Limb (tissue), 2 donors: ENCODE measurements around the gene ILF2.
A peak's percentile ranks its signal among the peaks of the same experiment; 100 is the strongest.
"Not testable (repeated sequence)": the region's sequence is repeated elsewhere in the genome, so short reads cannot be mapped to it uniquely, and the experiment has no call there.

Source experiments
- DNase-seq, 2 donors: peaks; one replicate each; pipeline ENCODE4 v3.0.0-alpha.2; 2016; ENCODE audit errors: extremely low spot score in 2 of 2

Gene ILF2

DNA sequence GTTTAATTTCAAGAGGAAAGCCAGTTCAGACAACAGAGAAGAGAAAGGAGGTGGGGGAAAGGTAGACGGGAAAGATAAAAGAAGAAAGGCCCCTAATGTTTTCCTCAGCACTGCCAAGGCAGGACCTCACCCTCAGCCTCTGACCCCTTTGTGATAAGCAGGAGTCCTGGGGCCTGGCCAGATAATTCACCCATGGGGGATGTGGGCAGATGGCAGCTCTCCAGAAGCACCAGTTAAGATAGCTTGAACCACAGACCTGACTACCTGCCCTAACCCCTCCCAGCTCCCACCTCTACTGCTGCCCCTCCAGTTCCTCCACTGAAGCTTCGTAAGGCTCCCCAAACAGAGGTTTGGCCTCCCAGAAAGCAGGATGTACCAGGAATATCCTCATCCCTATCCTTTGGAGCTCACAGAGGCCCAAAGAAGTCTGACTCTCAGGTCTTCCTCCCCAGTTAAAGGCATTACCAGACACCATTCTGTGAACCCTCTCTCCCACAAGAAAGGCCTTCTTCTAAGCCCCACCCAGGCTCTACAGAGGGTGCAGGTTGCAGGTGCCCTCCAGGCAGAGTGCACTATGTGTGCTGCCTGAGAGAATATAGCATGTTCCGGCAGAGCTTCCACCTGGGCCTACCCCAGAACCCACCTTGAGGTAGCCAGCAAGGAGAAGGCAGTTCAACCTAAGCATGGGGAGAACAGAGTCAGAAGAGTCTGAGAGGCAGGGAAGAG, 21.5 kb downstream of the ILF2 start:
- no peak for DNase-seq

DNA sequence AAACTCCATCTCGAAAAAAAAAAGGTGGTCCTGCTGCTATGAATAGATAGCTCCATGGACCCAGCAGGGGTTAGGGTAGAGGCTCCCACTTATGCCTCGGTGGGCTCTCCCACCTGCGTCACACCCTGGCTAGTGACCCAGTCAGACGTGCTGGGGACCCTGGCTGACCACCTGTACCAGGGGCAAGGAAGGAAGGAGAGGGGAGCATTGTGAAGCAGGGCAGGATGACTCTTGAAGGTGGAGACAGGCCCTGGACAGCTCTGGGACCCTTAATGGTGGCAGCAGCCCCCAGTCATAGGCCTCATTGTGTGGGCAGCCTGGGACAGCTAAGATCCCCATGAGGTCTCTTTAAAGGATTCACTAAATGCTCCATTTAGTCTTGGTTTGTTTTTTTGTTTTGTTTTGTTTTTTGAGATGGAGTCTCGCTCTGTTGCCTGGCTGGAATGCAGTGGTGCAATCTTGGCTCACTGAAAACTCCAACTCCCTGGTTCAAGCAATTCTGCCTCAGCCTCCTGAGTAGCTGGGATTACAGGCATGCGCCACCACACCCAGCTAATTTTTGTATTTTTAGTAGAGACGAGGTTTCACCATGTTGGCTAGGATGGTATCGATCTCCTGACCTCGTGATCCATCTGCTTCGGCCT, 22.7 kb downstream of the ILF2 start:
- no peak for DNase-seq

DNA sequence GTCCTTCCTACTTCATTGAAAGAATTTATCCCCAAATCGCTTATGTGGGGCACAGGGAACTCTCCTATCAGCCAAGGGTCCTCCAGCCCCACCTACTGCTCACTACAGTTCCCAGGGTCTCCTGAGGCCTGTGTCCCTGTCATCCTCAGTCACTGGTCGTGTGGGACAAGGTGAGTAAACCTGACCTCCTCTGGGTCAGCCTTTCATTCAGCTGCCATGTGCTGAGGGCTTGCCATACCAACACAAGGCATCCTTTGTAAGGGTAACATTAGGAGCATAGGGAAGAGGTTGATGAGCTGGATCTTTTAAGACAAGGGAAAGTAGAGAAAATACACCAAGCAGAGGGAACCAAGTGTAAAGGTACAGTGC, 23.5 kb downstream of the ILF2 start:
- DNase-seq, result no peak

DNA sequence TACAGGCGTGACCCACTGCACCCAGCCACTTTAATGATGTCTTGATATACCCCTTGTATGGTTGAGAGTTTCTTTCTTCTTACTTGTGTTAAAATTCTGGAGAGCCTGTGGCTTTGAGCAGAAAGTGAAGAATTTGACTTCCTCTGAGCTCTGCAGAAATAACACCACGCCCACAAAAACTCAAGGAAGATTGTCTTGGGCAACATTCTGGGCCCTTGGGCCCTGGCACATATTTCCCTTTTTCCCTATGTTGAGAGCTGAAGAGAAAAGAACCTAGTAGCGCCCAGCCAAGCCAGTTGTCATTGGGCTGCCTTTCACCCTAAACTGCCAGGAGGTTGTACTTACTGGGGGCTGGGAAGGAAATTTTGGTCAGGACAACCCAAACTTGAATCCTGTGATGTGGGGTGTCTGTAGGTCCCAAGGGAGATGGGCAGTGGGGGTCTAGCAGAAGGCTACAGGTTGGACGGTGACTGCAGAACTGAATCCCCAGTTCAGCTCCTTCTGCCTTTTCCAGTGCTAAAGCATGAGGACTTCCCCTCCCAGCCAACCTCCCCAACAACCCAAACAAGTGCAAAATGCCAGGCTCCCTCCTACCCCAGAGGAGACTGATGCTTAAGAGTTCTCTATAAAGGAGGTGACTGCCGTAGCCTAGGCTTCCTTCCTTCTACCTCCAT, 24.0 kb downstream of the ILF2 start:
- no peak for DNase-seq

- no peak for DNase-seq
Measured at GRCh38 chr1:153643816-153644215, 27.0 kb downstream of the ILF2 start.

- DNase-seq, result no peak
Measured at GRCh38 chr1:153643100-153643499, 27.7 kb downstream of the ILF2 start.

GRCh38 chr1:153642161-153642560, 28.6 kb downstream of the ILF2 start:
- DNase-seq, result no peak

GRCh38 chr1:153640861-153641260, 29.9 kb downstream of the ILF2 start:
- no peak for DNase-seq

- not testable (repeated sequence) for DNase-seq
Measured at GRCh38 chr1:153640213-153640612, 30.6 kb downstream of the ILF2 start.

- no peak for DNase-seq
Measured at GRCh38 chr1:153639280-153639679, 31.5 kb downstream of the ILF2 start.

GRCh38 chr1:153638261-153638660, 32.5 kb downstream of the ILF2 start:
- no peak for DNase-seq

DNA sequence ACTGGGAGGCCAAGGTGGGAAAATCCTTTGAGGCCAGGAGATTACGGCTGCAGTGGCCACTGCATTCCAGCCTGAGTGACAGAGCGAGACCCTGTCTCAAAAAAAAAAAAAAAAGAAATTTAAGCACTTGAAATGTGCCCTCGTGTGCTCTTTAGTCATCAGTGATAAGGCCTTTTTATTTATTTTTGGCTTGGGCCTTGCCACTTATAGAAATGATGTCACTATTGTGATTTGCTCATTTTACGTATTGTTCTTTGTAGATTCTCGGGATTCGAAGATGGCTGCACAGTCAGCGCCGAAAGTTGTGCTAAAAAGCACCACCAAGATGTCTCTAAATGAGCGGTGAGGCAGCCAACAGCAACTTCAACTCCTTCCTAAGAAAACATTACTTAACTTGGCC, 34.5 kb downstream of the ILF2 start:
- DNase-seq, result no peak

DNA sequence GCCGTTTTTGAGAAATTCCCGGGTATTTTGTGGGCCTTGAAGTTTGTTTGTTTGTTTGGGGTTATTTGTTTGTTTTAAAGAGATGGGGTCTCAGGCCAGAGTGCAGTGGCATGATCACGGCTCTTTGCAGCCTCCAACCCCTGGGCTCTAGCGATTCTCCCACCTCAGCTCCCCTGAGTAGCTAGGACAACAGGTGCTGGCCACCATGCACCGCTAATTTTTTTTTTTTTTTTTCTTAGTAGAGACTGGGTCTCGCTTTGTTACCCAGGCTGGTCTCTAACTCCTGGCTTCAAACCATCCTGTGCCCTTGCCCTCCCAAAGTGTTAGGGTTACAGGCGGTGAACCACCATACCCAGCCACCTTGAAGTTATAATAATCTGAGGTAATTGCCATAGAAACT, 34.9 kb downstream of the ILF2 start:
- DNase-seq, result no peak

- peak; percentile 97 to 98 for DNase-seq
Measured at GRCh38 chr1:153633754-153634665, 36.8 kb downstream of the ILF2 start, which contains the start of gene CHTOP. TSS of gene CHTOP (plus strand) at chr1:153634066. CDS start at chr1:153636589, 2,523 bp downstream.

DNA sequence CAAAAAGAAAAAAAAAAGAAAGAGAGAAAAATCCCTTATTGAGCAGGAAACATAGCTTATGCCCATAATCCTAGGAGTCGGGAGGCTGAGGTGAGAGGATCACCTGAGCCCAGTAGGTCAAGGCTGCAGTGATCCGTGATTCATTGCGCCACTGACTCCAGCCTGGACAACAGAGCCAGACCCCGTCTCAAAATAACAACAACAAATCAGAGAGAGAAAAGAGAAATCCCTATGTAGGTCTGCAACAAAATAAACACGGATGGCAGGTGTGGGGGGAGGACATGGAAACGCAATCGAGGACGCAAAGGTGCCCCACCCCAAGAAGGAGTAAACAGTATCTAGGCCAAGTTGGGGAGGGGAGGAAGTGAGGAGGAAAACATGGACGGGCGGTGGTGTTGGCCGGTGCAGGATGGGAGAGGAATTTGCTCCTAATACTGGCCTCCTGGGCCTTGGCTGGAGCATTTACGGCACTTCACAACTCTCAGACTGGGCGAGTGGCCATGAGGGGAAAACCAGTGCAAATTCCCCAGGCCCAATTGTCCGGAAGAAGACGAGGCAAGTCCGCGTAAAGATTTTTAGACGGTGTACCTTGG, 37.5 kb downstream of the ILF2 start:
- DNase-seq, result peak in 1 of 2 donors; percentile 43

DNA sequence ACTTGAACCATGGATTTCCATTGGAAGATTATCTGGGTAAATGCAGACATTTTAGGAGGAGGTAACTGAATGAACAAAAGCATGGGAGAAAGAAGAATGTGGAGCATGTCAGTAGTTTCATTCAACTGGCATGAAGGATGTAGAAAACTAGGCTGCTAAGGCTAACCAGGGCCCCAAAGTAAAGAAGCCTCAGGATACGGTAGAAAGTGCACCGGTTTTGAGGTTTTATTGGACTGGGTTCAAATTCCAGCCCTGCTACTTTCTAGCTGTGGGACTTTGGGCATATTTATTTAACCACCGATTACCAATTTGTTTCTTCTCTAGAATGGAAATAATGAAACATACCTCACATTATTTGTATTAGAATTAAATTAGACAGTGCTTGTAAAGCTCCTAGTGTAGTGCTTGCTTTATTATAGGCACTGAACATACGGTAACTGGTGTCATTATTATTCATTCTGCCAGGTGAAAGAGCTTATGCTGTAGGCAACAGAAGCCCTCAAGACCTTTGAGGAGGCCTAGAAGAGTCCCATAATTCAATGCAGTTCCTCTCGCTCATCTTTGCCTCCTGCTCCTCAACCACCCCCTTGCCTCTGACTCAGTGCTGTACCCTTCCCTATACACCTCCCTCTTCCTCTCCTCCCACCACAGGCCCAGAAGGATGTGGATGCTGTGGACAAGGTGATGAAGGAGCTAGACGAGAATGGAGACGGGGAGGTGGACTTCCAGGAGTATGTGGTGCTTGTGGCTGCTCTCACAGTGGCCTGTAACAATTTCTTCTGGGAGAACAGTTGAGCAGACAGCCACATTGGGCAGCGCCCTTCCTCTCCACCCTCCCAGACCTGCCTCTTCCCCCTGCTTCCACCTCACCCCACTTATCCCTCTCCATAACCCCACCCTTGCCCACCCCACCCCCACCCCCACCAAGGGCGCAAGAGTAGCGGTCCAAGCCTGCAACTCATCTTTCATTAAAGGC, 39.5 kb downstream of the ILF2 start:
- DNase-seq, result no peak

GRCh38 chr1:153630384-153630783, 40.4 kb downstream of the ILF2 start:
- DNase-seq, result no peak

DNA sequence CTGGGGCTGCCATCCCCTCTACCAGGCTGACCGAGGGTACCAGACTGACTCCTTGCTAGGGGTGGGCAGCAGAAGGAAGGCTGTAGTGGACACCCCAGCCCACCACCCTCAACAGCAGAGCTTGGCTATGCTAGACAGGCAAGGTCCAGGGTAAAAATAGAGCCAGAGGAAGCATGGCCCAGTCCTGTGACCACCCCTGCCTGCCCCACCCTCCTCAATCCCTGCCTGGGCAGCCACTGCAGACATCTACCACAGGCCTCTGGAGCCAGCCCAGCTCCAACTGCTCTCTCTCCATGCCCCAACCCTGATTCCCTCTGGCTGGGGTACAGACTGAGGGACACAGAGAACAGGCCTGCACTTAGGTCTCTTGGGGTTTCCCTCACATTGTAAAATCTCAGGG, 40.8 kb downstream of the ILF2 start:
- no peak for DNase-seq

GRCh38 chr1:153629343-153629665, 41.5 kb downstream of the ILF2 start:
- no peak for DNase-seq

DNA sequence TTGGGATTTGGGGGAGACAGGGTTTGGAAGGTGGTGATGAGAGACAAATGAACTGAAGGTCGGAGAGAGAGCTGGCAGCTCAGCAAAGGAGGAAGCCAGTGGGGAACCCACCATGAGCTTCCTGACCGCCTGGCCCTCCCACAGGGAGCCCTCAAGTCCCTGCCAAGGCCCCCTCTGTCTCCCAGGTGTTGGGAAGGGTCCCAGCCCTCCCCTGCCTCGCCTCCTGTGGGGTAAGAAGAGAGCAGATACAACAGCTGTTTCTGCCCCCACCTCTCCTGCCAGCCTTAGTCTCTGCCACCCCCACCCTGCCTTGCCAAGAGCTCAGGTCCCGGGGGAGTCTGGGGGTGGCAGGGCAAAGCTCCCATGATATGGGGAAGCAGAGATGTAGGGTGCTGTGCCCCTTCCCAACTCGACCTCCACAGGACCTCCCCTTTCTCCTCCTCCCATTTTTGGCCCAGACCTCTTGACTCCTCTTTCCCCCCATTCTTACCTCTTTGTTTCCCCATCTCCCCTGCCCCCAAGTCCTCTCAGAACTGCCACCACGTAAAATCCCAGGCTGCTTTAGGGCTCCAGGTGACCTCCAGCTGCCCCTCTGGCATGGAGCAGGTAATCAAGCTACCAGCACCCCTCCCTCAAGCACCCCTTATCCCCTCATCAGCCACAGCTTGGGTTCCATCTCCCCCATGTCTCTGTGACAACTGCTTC, 42.0 kb downstream of the ILF2 start:
- no peak for DNase-seq
